OCI-LY1 (cell line): ENCODE results near the gene IL17RB.

Experiments
- H2AFZ ChIP-seq: fragments of 200-600 bp; sonication (generic), shearing (Covaris generic); 2 replicates; pipeline ENCODE4 v1.6.0; 2014; ENCODE audit warnings: antibody characterized with exemption, mild to moderate bottlenecking, low read length
- H3F3A ChIP-seq: fragments of 200-600 bp; sonication (generic), shearing (Covaris generic); 2 replicates; pipeline ENCODE4 v1.6.0; 2014; ENCODE audit warnings: mild to moderate bottlenecking, antibody characterized with exemption, low read length, moderate library complexity; ENCODE audit not compliant: insufficient read depth
- H3K27ac ChIP-seq: fragments of 200-600 bp; sonication (generic); 2 replicates; pipeline ENCODE4 v1.5.1; 2014; ENCODE audit warnings: low read length, mixed run types, mild to moderate bottlenecking, low read depth; ENCODE audit not compliant: poor library complexity, severe bottlenecking
- H3K27me3 ChIP-seq: fragments of 200-600 bp; sonication (generic); 2 replicates; pipeline ENCODE4 v1.6.0; 2014; ENCODE audit warnings: antibody characterized with exemption, mild to moderate bottlenecking, low read length, moderate library complexity; ENCODE audit not compliant: insufficient read depth
- H3K36me3 ChIP-seq: fragments of 200-600 bp; sonication (generic); 2 replicates; pipeline ENCODE4 v1.6.1; 2014; ENCODE audit warnings: mild to moderate bottlenecking, antibody characterized with exemption, low read length, moderate library complexity, mixed read lengths; ENCODE audit not compliant: insufficient read depth
- H3K4me1 ChIP-seq: fragments of 200-600 bp; sonication (generic); 2 replicates; pipeline ENCODE4 v1.5.1; 2014; ENCODE audit warnings: mild to moderate bottlenecking, low read length, moderate library complexity; ENCODE audit not compliant: insufficient read depth, severe bottlenecking
- H3K4me2 ChIP-seq: fragments of 200-600 bp; sonication (generic), shearing (Covaris generic); 2 replicates; pipeline ENCODE4 v1.6.1; 2014; ENCODE audit warnings: low read length
- H3K4me3 ChIP-seq: fragments of 200-600 bp; sonication (generic); 2 replicates; pipeline ENCODE4 v1.5.1; 2014; ENCODE audit warnings: low read length, low read depth, mild to moderate bottlenecking, mixed read lengths; ENCODE audit not compliant: poor library complexity, severe bottlenecking
- H3K79me2 ChIP-seq: fragments of 200-600 bp; shearing (Covaris generic); 2 replicates; pipeline ENCODE4 v1.6.1; 2016; ENCODE audit warnings: mixed run types, low read length, mixed read lengths; ENCODE audit not compliant: insufficient read depth
- H3K9ac ChIP-seq: fragments of 200-600 bp; sonication (generic), shearing (Covaris generic); 2 replicates; pipeline ENCODE4 v1.6.1; 2014; ENCODE audit warnings: mild to moderate bottlenecking, low read length, mixed read lengths
- H3K9me2 ChIP-seq: fragments of 200-600 bp; sonication (generic), shearing (Covaris generic); 2 replicates; pipeline ENCODE4 v1.6.1; 2014; ENCODE audit warnings: low read depth, mild to moderate bottlenecking, low read length, mixed read lengths
- H3K9me3 ChIP-seq: fragments of 200-600 bp; shearing (Covaris generic); 2 replicates; pipeline ENCODE4 v1.6.1; 2014; ENCODE audit warnings: low read length, mixed read lengths
- H4K20me1 ChIP-seq: fragments of 200-600 bp; sonication (generic), shearing (Covaris generic); 2 replicates; pipeline ENCODE4 v1.6.0; 2016; ENCODE audit warnings: mild to moderate bottlenecking, low read length; ENCODE audit not compliant: insufficient read depth
- EZH2 ChIP-seq: fragments of 200-600 bp; sonication (generic), shearing (Covaris generic); IDR thresholded peaks from 2 replicates; pipeline ENCODE4 v1.8.0; 2017; ENCODE audit warnings: borderline replicate concordance, mixed run types, mild to moderate bottlenecking, antibody characterized with exemption, low read length, moderate library complexity, mixed read lengths
- TF ChIP-seq, protein P1 (sequence below): fragments of 200-600 bp; sonication (generic), shearing (Covaris generic); IDR thresholded peaks from 2 replicates; pipeline ENCODE4 v1.5.1; 2017; ENCODE audit warnings: mild to moderate bottlenecking, antibody characterized with exemption, low read length, moderate library complexity, mixed read lengths

IL17RB gene

GRCh38 chr3:53800041-53800906 lies 46.1 kb upstream of the IL17RB start:
- no peaks in the 10 kb centered on the region for H3K9me3 ChIP-seq

GRCh38 chr3:53801319-53801718 lies 45.0 kb upstream of the IL17RB start:
- Histone ChIP-seq H3K9me2 (no peaks in the 10 kb centered on the region), H4K20me1 (no peaks in the 10 kb centered on the region), H3K4me3 (no peak overlapping the region), H3F3A (no peaks in the 10 kb centered on the region), H3K4me2 (no peak overlapping the region), H3K27me3 (no peaks in the 10 kb centered on the region), H3K36me3 (no peaks in the 10 kb centered on the region), H3K79me2 (no peaks in the 10 kb centered on the region), H3K27ac (no peak overlapping the region), H3K4me1 (no peaks in the 10 kb centered on the region), H2AFZ (no peak overlapping the region), H3K9ac (no peak overlapping the region), H3K9me3 (no peaks in the 10 kb centered on the region)
- no peak for TF ChIP-seq EZH2

More at GRCh38 chr3:53800041-53800906, 46.1 kb upstream of the IL17RB start:
- Histone ChIP-seq H3K27me3 (no peaks in the 10 kb centered on the region), H3K4me3 (no peak overlapping the region), H2AFZ (no peak overlapping the region), H3F3A (no peaks in the 10 kb centered on the region), H4K20me1 (no peaks in the 10 kb centered on the region), H3K4me1 (no peaks in the 10 kb centered on the region), H3K79me2 (no peaks in the 10 kb centered on the region), H3K9me2 (no peaks in the 10 kb centered on the region), H3K27ac (no peak overlapping the region), H3K4me2 (no peak overlapping the region), H3K9ac (no peak overlapping the region), H3K36me3 (no peaks in the 10 kb centered on the region)
- no peak for TF ChIP-seq EZH2
- TF ChIP-seq, protein P1, sequence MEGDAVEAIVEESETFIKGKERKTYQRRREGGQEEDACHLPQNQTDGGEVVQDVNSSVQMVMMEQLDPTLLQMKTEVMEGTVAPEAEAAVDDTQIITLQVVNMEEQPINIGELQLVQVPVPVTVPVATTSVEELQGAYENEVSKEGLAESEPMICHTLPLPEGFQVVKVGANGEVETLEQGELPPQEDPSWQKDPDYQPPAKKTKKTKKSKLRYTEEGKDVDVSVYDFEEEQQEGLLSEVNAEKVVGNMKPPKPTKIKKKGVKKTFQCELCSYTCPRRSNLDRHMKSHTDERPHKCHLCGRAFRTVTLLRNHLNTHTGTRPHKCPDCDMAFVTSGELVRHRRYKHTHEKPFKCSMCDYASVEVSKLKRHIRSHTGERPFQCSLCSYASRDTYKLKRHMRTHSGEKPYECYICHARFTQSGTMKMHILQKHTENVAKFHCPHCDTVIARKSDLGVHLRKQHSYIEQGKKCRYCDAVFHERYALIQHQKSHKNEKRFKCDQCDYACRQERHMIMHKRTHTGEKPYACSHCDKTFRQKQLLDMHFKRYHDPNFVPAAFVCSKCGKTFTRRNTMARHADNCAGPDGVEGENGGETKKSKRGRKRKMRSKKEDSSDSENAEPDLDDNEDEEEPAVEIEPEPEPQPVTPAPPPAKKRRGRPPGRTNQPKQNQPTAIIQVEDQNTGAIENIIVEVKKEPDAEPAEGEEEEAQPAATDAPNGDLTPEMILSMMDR, result no peak

DNA sequence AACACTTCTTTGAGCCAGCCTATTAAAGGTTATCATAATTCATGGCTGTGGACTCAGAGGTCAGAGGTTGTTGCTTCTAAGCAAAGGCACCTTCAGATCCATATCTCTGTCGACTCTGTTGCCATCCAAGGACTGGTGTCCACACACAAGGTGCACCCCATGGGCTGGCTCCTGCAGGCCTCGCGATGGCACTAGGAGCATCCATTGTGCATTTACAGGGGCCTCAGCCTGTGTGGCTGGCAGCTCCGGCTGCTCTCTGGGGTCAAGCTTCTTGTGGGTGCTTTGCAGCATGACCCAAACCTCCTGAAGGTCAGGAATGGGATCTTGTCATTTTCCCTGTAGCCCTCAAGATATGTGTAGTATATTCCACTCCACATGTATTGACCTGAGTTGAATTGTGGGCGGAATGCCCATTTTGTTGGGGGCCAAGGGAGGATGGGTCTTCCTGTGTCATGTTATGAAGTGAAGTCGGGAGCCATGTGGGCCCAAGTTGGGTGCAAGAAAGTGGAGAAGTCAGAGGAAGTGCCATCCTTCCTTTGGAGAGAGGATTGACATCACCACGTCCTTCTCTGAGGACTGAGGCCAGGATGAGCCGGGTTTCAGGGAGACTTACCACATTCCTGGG lies 44.0 kb upstream of the IL17RB start:
- no peaks in the 10 kb centered on the region for H3K9me3 ChIP-seq
- no peaks in the 10 kb centered on the region for H3F3A ChIP-seq
- H3K27ac ChIP-seq, result no peak overlapping the region
- no peaks in the 10 kb centered on the region for H4K20me1 ChIP-seq
- H3K4me3 ChIP-seq, result no peak overlapping the region
- no peak overlapping the region for H3K4me2 ChIP-seq
- H3K4me1 ChIP-seq, result no peaks in the 10 kb centered on the region
- H3K79me2 ChIP-seq, result no peaks in the 10 kb centered on the region
- no peak overlapping the region for H3K9ac ChIP-seq
- no peak overlapping the region for H2AFZ ChIP-seq
- H3K36me3 ChIP-seq, result no peaks in the 10 kb centered on the region
- TF ChIP-seq EZH2, result no peak
- TF ChIP-seq, protein P1, result no peak
- H3K27me3 ChIP-seq, result no peaks in the 10 kb centered on the region
- H3K9me2 ChIP-seq, result no peaks in the 10 kb centered on the region
